Gastroesophageal sphincter (tissue), 3 donors: Measurements from ENCODE around the gene FNDC3A.

Experiments
- EP300 ChIP-seq: sonication (generic); formaldehyde crosslinking; IDR thresholded peaks from one replicate; pipeline ENCODE4 v1.6.1; 2017; ENCODE audit warnings: antibody characterized with exemption, mild to moderate bottlenecking
- TF ChIP-seq, protein P1 (sequence below), 4 experiments: fragments of 200-600 bp in 2 of 4; fragments of 450-650 bp in 2 of 4; sonication (generic) in 1 of 4; IDR thresholded peaks; one replicate each; pipeline ENCODE4 v1.5.1; 2017 to 2019; ENCODE audit warnings: antibody characterized with exemption in 4 of 4, mild to moderate bottlenecking in 2 of 4, moderate library complexity in 2 of 4

DNA sequence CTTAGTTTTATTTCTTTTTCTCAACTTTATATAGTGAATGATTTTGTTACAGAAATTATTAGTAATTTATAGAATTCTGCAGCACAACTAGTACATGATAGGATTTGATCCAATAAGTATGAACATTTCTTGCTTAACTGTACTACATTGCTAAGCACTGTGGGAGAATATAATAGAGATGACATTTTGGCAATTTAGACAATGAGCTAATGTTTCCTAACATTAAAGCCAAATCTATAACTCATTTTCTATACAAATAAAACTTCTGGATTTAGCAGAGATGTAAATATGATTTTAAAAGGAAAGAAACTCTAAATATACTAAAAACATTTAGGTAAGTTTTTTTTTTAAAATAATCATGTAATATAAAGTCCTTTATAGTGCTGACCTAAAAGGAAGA, 87.3 kb downstream of the FNDC3A start:
- TF ChIP-seq, protein P1, sequence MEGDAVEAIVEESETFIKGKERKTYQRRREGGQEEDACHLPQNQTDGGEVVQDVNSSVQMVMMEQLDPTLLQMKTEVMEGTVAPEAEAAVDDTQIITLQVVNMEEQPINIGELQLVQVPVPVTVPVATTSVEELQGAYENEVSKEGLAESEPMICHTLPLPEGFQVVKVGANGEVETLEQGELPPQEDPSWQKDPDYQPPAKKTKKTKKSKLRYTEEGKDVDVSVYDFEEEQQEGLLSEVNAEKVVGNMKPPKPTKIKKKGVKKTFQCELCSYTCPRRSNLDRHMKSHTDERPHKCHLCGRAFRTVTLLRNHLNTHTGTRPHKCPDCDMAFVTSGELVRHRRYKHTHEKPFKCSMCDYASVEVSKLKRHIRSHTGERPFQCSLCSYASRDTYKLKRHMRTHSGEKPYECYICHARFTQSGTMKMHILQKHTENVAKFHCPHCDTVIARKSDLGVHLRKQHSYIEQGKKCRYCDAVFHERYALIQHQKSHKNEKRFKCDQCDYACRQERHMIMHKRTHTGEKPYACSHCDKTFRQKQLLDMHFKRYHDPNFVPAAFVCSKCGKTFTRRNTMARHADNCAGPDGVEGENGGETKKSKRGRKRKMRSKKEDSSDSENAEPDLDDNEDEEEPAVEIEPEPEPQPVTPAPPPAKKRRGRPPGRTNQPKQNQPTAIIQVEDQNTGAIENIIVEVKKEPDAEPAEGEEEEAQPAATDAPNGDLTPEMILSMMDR (IDR thresholded peaks at IDR 0.05): no peak
- no peak for TF ChIP-seq EP300
